Stimulated activated CD8-positive, alpha-beta memory T cell treated with anti-CD3 and anti-CD28 coated beads, Interleukin-4, amount 100 ng/mL, for 48 hours (primary cell): ENCODE measurements around the gene USP32.
"Not testable (repeated sequence)": the region's sequence is repeated elsewhere in the genome, so short reads cannot be mapped to it uniquely, and the experiment has no call there.

Experiments used
- DNase-seq: peaks from one replicate; pipeline ENCODE4 v3.0.0-alpha.2; 2020

USP32 gene

GRCh38 chr17:60223456-60223855 lies 168.5 kb downstream of the USP32 start:
- no peak for DNase-seq

- not testable (repeated sequence) for DNase-seq
Measured at GRCh38 chr17:60218774-60219173, 173.2 kb downstream of the USP32 start.

GRCh38 chr17:60215895-60216294 lies 176.0 kb downstream of the USP32 start:
- DNase-seq = not testable (repeated sequence)

GRCh38 chr17:60211282-60211681 lies 180.7 kb downstream of the USP32 start:
- DNase-seq = not testable (repeated sequence)

GRCh38 chr17:60208302-60208701 lies 183.6 kb downstream of the USP32 start:
- not testable (repeated sequence) for DNase-seq

- DNase-seq = not testable (repeated sequence)
Measured at GRCh38 chr17:60205782-60206181, 186.2 kb downstream of the USP32 start.

GRCh38 chr17:60198630-60199029 lies 193.3 kb downstream of the USP32 start:
- not testable (repeated sequence) for DNase-seq

- not testable (repeated sequence) for DNase-seq
Measured at GRCh38 chr17:60194141-60194540, 197.8 kb downstream of the USP32 start.

GRCh38 chr17:60193482-60193881 lies 198.5 kb downstream of the USP32 start:
- no peak for DNase-seq

- DNase-seq = not testable (repeated sequence)
Measured at GRCh38 chr17:60193032-60193431, 198.9 kb downstream of the USP32 start.

- DNase-seq = not testable (repeated sequence)
Measured at GRCh38 chr17:60190032-60190431, 201.9 kb downstream of the USP32 start.

GRCh38 chr17:60188759-60189158 lies 203.2 kb downstream of the USP32 start:
- no peak for DNase-seq

GRCh38 chr17:60186846-60187745 lies 204.8 kb downstream of the USP32 start:
- not testable (repeated sequence) for DNase-seq

- not testable (repeated sequence) for DNase-seq
Measured at GRCh38 chr17:60186372-60186771, 205.6 kb downstream of the USP32 start.

GRCh38 chr17:60180380-60180779 lies 211.6 kb downstream of the USP32 start:
- DNase-seq = not testable (repeated sequence)

- not testable (repeated sequence) for DNase-seq
Measured at GRCh38 chr17:60178180-60178579, 213.8 kb downstream of the USP32 start.

- not testable (repeated sequence) for DNase-seq
Measured at GRCh38 chr17:60176763-60177162, 215.2 kb downstream of the USP32 start.

GRCh38 chr17:60174767-60175166 lies 217.2 kb downstream of the USP32 start:
- DNase-seq = not testable (repeated sequence)

GRCh38 chr17:60174035-60174434 lies 217.9 kb downstream of the USP32 start:
- DNase-seq = no peak

GRCh38 chr17:60173304-60173819 lies 218.6 kb downstream of the USP32 start:
- DNase-seq = no peak

GRCh38 chr17:60171753-60172079 lies 220.2 kb downstream of the USP32 start:
- no peak for DNase-seq

GRCh38 chr17:60170835-60171752 lies 220.8 kb downstream of the USP32 start:
- DNase-seq = no peak
